ENCODE data around the gene FCER2. TPM values are rescaled to one million over a fixed set of nuclear protein-coding genes. Genes with fewer than 3 reads are reported as not detected.

The FCER2 gene
- total and polyA plus RNA-seq, 2 of the 13 experiments (the other 11 are each of a cell fraction or from before 2014, with no cell fraction given): not detected

GRCh38 chr19:7657131-7657751 is 44.7 kb downstream of the FCER2 start (continued):
- TF ChIP-seq, protein P1, sequence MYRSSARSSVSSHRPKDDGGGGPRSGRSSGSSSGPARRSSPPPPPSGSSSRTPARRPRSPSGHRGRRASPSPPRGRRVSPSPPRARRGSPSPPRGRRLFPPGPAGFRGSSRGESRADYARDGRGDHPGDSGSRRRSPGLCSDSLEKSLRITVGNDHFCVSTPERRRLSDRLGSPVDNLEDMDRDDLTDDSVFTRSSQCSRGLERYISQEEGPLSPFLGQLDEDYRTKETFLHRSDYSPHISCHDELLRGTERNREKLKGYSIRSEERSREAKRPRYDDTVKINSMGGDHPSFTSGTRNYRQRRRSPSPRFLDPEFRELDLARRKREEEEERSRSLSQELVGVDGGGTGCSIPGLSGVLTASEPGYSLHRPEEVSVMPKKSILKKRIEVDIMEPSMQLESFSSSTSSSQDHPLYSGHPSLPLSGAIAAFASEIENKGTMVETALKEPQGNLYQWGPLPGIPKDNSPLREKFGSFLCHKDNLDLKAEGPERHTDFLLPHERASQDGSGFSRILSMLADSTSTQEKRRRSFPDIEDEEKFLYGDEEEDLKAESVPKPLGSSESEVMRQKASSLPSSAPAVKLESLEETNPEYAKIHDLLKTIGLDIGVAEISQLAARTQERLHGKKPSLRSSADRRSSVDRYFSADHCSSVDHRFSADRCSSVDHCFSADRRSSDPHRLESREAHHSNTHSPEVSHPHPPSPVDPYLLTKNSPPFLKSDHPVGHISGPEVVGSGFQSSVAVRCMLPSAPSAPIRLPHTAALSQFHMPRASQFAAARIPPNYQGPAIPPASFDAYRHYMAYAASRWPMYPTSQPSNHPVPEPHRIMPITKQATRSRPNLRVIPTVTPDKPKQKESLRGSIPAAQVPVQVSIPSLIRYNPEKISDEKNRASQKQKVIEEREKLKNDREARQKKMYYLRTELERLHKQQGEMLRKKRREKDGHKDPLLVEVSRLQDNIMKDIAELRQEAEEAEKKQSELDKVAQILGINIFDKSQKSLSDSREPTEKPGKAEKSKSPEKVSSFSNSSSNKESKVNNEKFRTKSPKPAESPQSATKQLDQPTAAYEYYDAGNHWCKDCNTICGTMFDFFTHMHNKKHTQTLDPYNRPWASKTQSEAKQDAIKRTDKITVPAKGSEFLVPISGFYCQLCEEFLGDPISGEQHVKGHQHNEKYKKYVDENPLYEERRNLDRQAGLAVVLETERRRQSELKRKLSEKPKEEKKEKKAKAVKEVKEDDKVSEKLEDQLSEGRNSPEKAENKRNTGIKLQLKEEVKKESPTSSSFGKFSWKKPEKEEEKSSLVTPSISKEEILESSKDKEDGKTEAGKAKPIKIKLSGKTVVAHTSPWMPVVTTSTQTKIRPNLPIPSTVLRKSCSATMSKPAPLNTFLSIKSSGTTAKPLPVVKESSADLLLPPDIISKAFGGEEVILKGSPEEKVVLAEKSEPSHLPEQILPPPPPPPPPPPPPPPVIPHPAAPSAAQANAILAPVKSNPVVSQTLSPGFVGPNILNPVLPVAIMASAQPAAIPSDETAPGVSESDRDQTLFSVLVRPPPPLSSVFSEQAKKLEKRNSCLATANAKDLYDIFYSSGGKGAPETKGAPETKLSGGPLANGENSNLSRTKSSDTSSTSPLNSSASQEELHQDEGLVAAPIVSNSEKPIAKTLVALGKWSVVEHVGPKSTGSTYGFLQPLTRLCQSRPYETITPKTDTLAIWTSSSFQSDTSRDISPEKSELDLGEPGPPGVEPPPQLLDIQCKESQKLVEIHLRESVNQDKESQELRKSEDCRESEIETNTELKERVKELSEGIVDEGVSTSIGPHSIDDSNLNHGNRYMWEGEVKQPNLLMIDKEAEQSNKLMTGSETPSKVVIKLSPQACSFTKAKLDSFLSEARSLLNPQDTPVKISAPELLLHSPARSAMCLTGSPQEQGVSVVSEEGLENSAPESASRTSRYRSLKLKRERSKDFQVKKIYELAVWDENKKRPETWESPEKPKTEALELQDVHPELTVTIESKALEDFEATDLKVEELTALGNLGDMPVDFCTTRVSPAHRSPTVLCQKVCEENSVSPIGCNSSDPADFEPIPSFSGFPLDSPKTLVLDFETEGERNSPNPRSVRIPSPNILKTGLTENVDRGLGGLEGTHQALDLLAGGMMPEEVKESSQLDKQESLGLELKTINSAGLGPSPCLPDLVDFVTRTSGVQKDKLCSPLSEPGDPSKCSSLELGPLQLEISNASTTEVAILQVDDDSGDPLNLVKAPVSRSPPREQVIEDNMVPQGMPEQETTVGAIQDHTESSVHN (CRISPR knock-in tag; IDR thresholded peaks at IDR 0.05): no peak
- peak; percentile 80 for TF ChIP-seq ZNF770 (CRISPR knock-in tag; IDR thresholded peaks at IDR 0.05)
- TF ChIP-seq ZMYM3 (CRISPR knock-in tag; IDR thresholded peaks at IDR 0.05): 0 out of 2 replicates have a peak, but pooled peaks have one; percentile 7
- TF ChIP-seq ZNF280B (CRISPR knock-in tag; IDR thresholded peaks at IDR 0.05; ENCODE audit: borderline replicate concordance): no peak
- TF ChIP-seq TCF7L2 (IDR thresholded peaks at IDR 0.05; ENCODE audit: low read depth, low read length): no peak
- no peak for TF ChIP-seq ZSCAN29 (CRISPR knock-in tag; conservative IDR thresholded peaks at IDR 0.05)
- no peak for TF ChIP-seq NFKBIZ (CRISPR knock-in tag; IDR thresholded peaks at IDR 0.05)
- TF ChIP-seq IRF2 (CRISPR knock-in tag; IDR thresholded peaks at IDR 0.05): no peak
- no peak for TF ChIP-seq ZNF350 (CRISPR knock-in tag; IDR thresholded peaks at IDR 0.05; ENCODE audit: borderline replicate concordance, low read depth)
- no peak for TF ChIP-seq HOXA9 (CRISPR knock-in tag; IDR thresholded peaks at IDR 0.05; ENCODE audit: borderline replicate concordance)
- TF ChIP-seq NR2F6 (IDR thresholded peaks at IDR 0.05): peak; percentile 44; the same call in 1 of the 2 replicates
- no peak for TF ChIP-seq NR2F6 (CRISPR knock-in tag; IDR thresholded peaks at IDR 0.05)
- no peak for TF ChIP-seq CREB1 (IDR thresholded peaks at IDR 0.05)
- no peak for TF ChIP-seq CREB1 (CRISPR knock-in tag; IDR thresholded peaks at IDR 0.05)
- TF ChIP-seq DBP (CRISPR knock-in tag; IDR thresholded peaks at IDR 0.05; ENCODE audit: not compliant biosample characterization): no peak
